IMR-90 (cell line): Measurements from ENCODE around the gene TCEAL3. TPM values are rescaled to one million over a fixed set of nuclear protein-coding genes. Genes with fewer than 3 reads are reported as not detected.

Experiments used
- ATAC-seq: fragments of 200-7000 bp; cut with Tn5 transposase; 2 replicates; pipeline ENCODE4 v1.9.1; 2020; ENCODE audit warnings: low read depth, mild to moderate bottlenecking, moderate library complexity
- BruUV-seq: library from RNA; stranded (reverse); fragments of 400-500 nt; replicated peaks from 2 replicates; lab custom pipeline; 2021; lab: Mats Ljungman, UMichigan
- CTCF ChIA-PET: fragments of 300-600 bp; formaldehyde crosslinking; extraction: SDS; loops from one replicate; lab custom pipeline; 2021; ENCODE audit warnings: antibody characterized with exemption; lab: Yijun Ruan, JAX
- POLR2A ChIA-PET: fragments of 300-600 bp; sonication (Branson Sonifier 250); formaldehyde crosslinking; loops from one replicate; lab custom pipeline; 2022; ENCODE audit warnings: antibody characterized with exemption; ENCODE audit not compliant: unreplicated experiment; lab: Charles Lee
- DNase-seq: peaks from one replicate; pipeline ENCODE4 v3.0.0; 2013
- H2AFZ ChIP-seq: replicated peaks from 2 replicates; pipeline ENCODE3; 2013; ENCODE audit warnings: low read length, mild to moderate bottlenecking; ENCODE audit not compliant: poor library complexity
- H2AK5ac ChIP-seq: 2 replicates; pipeline ENCODE4 v1.6.1; 2013; ENCODE audit warnings: low read depth, low read length, inconsistent platforms
- H2AK9ac ChIP-seq: replicated peaks from 2 replicates; pipeline ENCODE3; 2013; ENCODE audit warnings: mild to moderate bottlenecking, low read depth, low read length, moderate library complexity; ENCODE audit not compliant: poor library complexity
- H2BK120ac ChIP-seq: 2 replicates; pipeline ENCODE4 v1.6.1; 2013; ENCODE audit warnings: low read depth, low read length, inconsistent platforms
- H2BK15ac ChIP-seq: 3 replicates; pipeline ENCODE4 v1.6.1; 2013; ENCODE audit warnings: low read depth, low read length, inconsistent platforms
- H2BK20ac ChIP-seq: 2 replicates; pipeline ENCODE4 v1.6.1; 2013; ENCODE audit warnings: low read depth, mild to moderate bottlenecking, inconsistent platforms, low read length, moderate library complexity
- H2BK5ac ChIP-seq: 2 replicates; pipeline ENCODE4 v1.6.1; 2013; ENCODE audit warnings: mild to moderate bottlenecking, low read depth, low read length, inconsistent platforms; ENCODE audit not compliant: poor library complexity, severe bottlenecking
- H3K14ac ChIP-seq: replicated peaks from 2 replicates; pipeline ENCODE4 v1.6.1; 2013; ENCODE audit warnings: low read depth, low read length, inconsistent platforms
- H3K18ac ChIP-seq: 2 replicates; pipeline ENCODE4 v1.6.1; 2013; ENCODE audit warnings: low read depth, low read length, control low read depth
- H3K23ac ChIP-seq: 2 replicates; pipeline ENCODE4 v1.6.1; 2013; ENCODE audit warnings: low read depth, low read length, inconsistent platforms
- H3K27ac ChIP-seq: 2 replicates; pipeline ENCODE4 v1.5.1; 2013; ENCODE audit warnings: mild to moderate bottlenecking, control low read depth, low read length; ENCODE audit not compliant: insufficient read depth
- H3K27me3 ChIP-seq: 2 replicates; pipeline ENCODE4 v1.6.1; 2013; ENCODE audit warnings: low read length; ENCODE audit not compliant: control insufficient read depth, insufficient read depth
- H3K36me3 ChIP-seq: 2 replicates; pipeline ENCODE4 v1.6.1; 2013; ENCODE audit warnings: low read length, mixed read lengths; ENCODE audit not compliant: control insufficient read depth, insufficient read depth
- H3K4ac ChIP-seq: 2 replicates; pipeline ENCODE4 v1.6.1; 2013; ENCODE audit warnings: low read depth, low read length, inconsistent platforms
- H3K4me1 ChIP-seq: 2 replicates; pipeline ENCODE4 v1.6.1; 2013; ENCODE audit warnings: low read length, mixed read lengths; ENCODE audit not compliant: control insufficient read depth, insufficient read depth
- H3K4me2 ChIP-seq: 2 replicates; pipeline ENCODE4 v1.6.1; 2013; ENCODE audit warnings: low read depth, mild to moderate bottlenecking, control low read depth, low read length, moderate library complexity
- H3K4me3 ChIP-seq: 2 replicates; pipeline ENCODE4 v1.5.1; 2013; ENCODE audit warnings: low read depth, mild to moderate bottlenecking, control low read depth, low read length, moderate library complexity; ENCODE audit not compliant: insufficient read depth
- H3K56ac ChIP-seq: 2 replicates; pipeline ENCODE4 v1.6.1; 2013; ENCODE audit warnings: low read length, inconsistent platforms; ENCODE audit not compliant: insufficient read depth; ENCODE audit errors: extremely low read depth
- H3K79me1 ChIP-seq, 2 experiments: 2 replicates each; pipeline ENCODE4 v1.6.1; 2013; ENCODE audit warnings: low read length in 2 of 2, inconsistent platforms in 1 of 2, low read depth in 1 of 2
- H3K9ac ChIP-seq: 2 replicates; pipeline ENCODE4 v1.6.1; 2013; ENCODE audit warnings: low read depth, low read length, control low read depth
- H3K9me1 ChIP-seq: 2 replicates; pipeline ENCODE4 v1.6.1; 2013; ENCODE audit warnings: low read length, inconsistent platforms; ENCODE audit not compliant: insufficient read depth
- H3K9me3 ChIP-seq: 2 replicates; pipeline ENCODE4 v1.6.1; 2013; ENCODE audit warnings: low read length; ENCODE audit not compliant: control insufficient read depth, insufficient read depth
- H4K20me1 ChIP-seq: 2 replicates; pipeline ENCODE4 v1.6.1; 2013; ENCODE audit warnings: low read length, inconsistent platforms; ENCODE audit not compliant: insufficient read depth
- H4K5ac ChIP-seq: 2 replicates; pipeline ENCODE4 v1.6.1; 2013; ENCODE audit warnings: mild to moderate bottlenecking, low read depth, low read length, control low read depth
- H4K8ac ChIP-seq, 2 experiments: 2 replicates each; pipeline ENCODE4 v1.6.1; 2013; ENCODE audit warnings: low read depth in 2 of 2, low read length in 2 of 2, control low read depth in 1 of 2, inconsistent platforms in 1 of 2
- H4K91ac ChIP-seq: 2 replicates; pipeline ENCODE4 v1.6.1; 2013; ENCODE audit warnings: low read depth, low read length, inconsistent platforms; ENCODE audit not compliant: insufficient read depth
- BHLHE40 ChIP-seq: fragments of 150-350 bp; IDR thresholded peaks from 2 replicates; pipeline ENCODE4 v1.6.1; 2016; ENCODE audit warnings: mild to moderate bottlenecking, low read depth, low read length
- CEBPB ChIP-seq: IDR thresholded peaks from 2 replicates; pipeline ENCODE4 v1.6.1; 2012; ENCODE audit warnings: low read depth, low read length, improper control_type of control experiment
- CHD1 ChIP-seq: IDR thresholded peaks from 2 replicates; pipeline ENCODE4 v1.6.1; 2012; ENCODE audit warnings: low read depth, low read length, improper control_type of control experiment
- FOS ChIP-seq: fragments of 150-350 bp; IDR thresholded peaks from 2 replicates; pipeline ENCODE4 v1.6.1; 2016; ENCODE audit warnings: low read depth, low read length
- MAFK ChIP-seq: IDR thresholded peaks from 2 replicates; pipeline ENCODE4 v1.6.1; 2012; ENCODE audit warnings: low read depth, low read length, improper control_type of control experiment
- MAZ ChIP-seq: IDR thresholded peaks from 2 replicates; pipeline ENCODE4 v1.6.1; 2012; ENCODE audit warnings: low read depth, mild to moderate bottlenecking, low read length, improper control_type of control experiment, moderate library complexity, borderline replicate concordance
- MXI1 ChIP-seq: IDR thresholded peaks from 2 replicates; pipeline ENCODE4 v1.6.1; 2012; ENCODE audit warnings: low read depth, mild to moderate bottlenecking, low read length, moderate library complexity, borderline replicate concordance
- NFE2L2 ChIP-seq: fragments of 150-350 bp; IDR thresholded peaks from 2 replicates; pipeline ENCODE4 v1.6.1; 2016; ENCODE audit warnings: low read depth, mild to moderate bottlenecking, low read length
- POLR2A ChIP-seq: IDR thresholded peaks from 2 replicates; pipeline ENCODE4 v1.6.1; 2012; ENCODE audit warnings: mild to moderate bottlenecking, low read depth, low read length
- RAD21 ChIP-seq: IDR thresholded peaks from 2 replicates; pipeline ENCODE4 v1.6.1; 2012; ENCODE audit warnings: low read length, improper control_type of control experiment
- RCOR1 ChIP-seq: IDR thresholded peaks from 2 replicates; pipeline ENCODE4 v1.6.1; 2012; ENCODE audit warnings: mild to moderate bottlenecking, low read length, improper control_type of control experiment; ENCODE audit not compliant: insufficient replicate concordance
- RFX5 ChIP-seq: IDR thresholded peaks from 2 replicates; pipeline ENCODE4 v1.8.0; 2012; ENCODE audit warnings: low read depth, mild to moderate bottlenecking, low read length, moderate library complexity
- SMC3 ChIP-seq: fragments of 150-350 bp; IDR thresholded peaks from 2 replicates; pipeline ENCODE4 v1.6.1; 2016; ENCODE audit warnings: low read depth, mild to moderate bottlenecking, antibody characterized with exemption, low read length, moderate library complexity
- USF2 ChIP-seq: fragments of 150-350 bp; IDR thresholded peaks from 2 replicates; pipeline ENCODE4 v1.6.1; 2017; ENCODE audit warnings: mild to moderate bottlenecking, antibody characterized with exemption, low read length, low read depth
- WGBS, 2 experiments: methylation state at CpG; one replicate each; pipeline versions ENCODE4 v1.1.5 to v1.1.7; 2013; ENCODE audit warnings: missing lambda C conversion rate in 2 of 2; ENCODE audit not compliant: insufficient read length in 1 of 2; ENCODE audit errors: extremely low coverage in 2 of 2; 5-methylcytosine and 5-hydroxymethylcytosine counted together
- dilution Hi-C: fragments of 300-500 bp; cut with HindIII; formaldehyde crosslinking; loops from one replicate; pipeline ENCODE4 v1.14.3; 2018; ENCODE audit warnings: low sequenced_read_pairs; ENCODE audit not compliant: unreplicated experiment
- in situ Hi-C: fragments of 300-500 bp; cut with MboI; formaldehyde crosslinking; loops from 3 replicates; pipeline ENCODE4 v1.14.3; 2019; ENCODE audit warnings: low sequenced_read_pairs, inconsistent platforms, mixed read lengths
- intact Hi-C: fragments of 100-400 bp; cut with micrococcal nuclease; formaldehyde crosslinking; loops from 2 replicates; pipeline ENCODE4 v1.10.0; 2022
- polyA plus RNA-seq, 3 experiments: library from polyadenylated mRNA; depleted of rRNA; stranded (reverse); fragments of >200 nt; gene quantifications; 2 replicates each; pipeline ENCODE4 v1.2.3, GENCODE V29; 2012; ENCODE audit warnings: low replicate concordance in 1 of 3
- total RNA-seq: library from RNA; depleted of rRNA; stranded (reverse); fragments of >200 nt; gene quantifications from 2 replicates; pipeline ENCODE4 v1.2.3, GENCODE V29; 2012
- TF ChIP-seq, protein P1 (sequence below): fragments of 150-350 bp; IDR thresholded peaks from 2 replicates; pipeline ENCODE4 v1.6.1; 2016; ENCODE audit warnings: low read depth, mild to moderate bottlenecking, low read length, moderate library complexity, borderline replicate concordance
- TF ChIP-seq, protein P2 (sequence below): conservative IDR thresholded peaks from 2 replicates; pipeline ENCODE4 v1.5.1; 2012; ENCODE audit warnings: mild to moderate bottlenecking, low read depth, low read length, improper control_type of control experiment

TCEAL3 gene
- total and polyA plus RNA-seq, 2 of the 4 experiments (the other 2 are of a cell fraction), result 3.2 to 24.2 TPM

- H2BK120ac ChIP-seq, result no peak overlapping the region
- dilution Hi-C loops, result no loop called here
- no peak overlapping the region for H4K91ac ChIP-seq
- H2BK20ac ChIP-seq, result no peak overlapping the region
- POLR2A ChIA-PET, result no interaction called here
- H3K36me3 ChIP-seq, result peaks cover 7% of the 10 kb centered on the region
- no peaks in the 10 kb centered on the region for H4K20me1 ChIP-seq
- DNase-seq (peak; percentile 72), ATAC-seq (peak; percentile 55)
- peaks cover 2 to 28% of the 10 kb centered on the region in 2 experiments; a peak in 2 of 4 replicates for H3K79me1 ChIP-seq
- H3K4me3 ChIP-seq, result no peak overlapping the region
- WGBS, 2 experiments, result no CpG with 5 or more reads among the region's 1 CpG
- peak overlapping the region; percentile 32 for H2BK5ac ChIP-seq
- H3K4ac ChIP-seq, result no peak overlapping the region
- no peak overlapping the region for H4K8ac ChIP-seq
- H3K9me3 ChIP-seq, result no peaks in the 10 kb centered on the region
- no peaks in the 10 kb centered on the region for H3K9me1 ChIP-seq
- CTCF ChIA-PET, result interaction anchor here (0.7 kb wide), 1 partner anchor 97 kb away, joined by 3 read pairs; no protein-coding TSS in a partner anchor
- no peak overlapping the region for H3K56ac ChIP-seq
- peaks cover 3% of the 10 kb centered on the region; the same call in 1 of the 2 replicates for H3K4me1 ChIP-seq
- peak overlapping the region; percentile 81; the same call in 1 of the 2 replicates for H3K4me2 ChIP-seq
- H3K27ac ChIP-seq, result no peak overlapping the region
- no peak overlapping the region for H3K23ac ChIP-seq
- H3K9ac ChIP-seq, result no peak overlapping the region
- in situ Hi-C loops, result no loop called here
- no peak overlapping the region for H2BK15ac ChIP-seq
- H2AK5ac ChIP-seq, result no peak overlapping the region
- no peak overlapping the region for H2AK9ac ChIP-seq
- no peak overlapping the region for H2AFZ ChIP-seq
- intact Hi-C loops, result no loop called here
- H3K14ac ChIP-seq, result no peak overlapping the region
- TF ChIP-seq MAZ, result no peak
- no peak for TF ChIP-seq RFX5
- TF ChIP-seq USF2, result no peak
- TF ChIP-seq MAFK, result no peak
- TF ChIP-seq CEBPB, result no peak
- no peak for TF ChIP-seq MXI1
- no peak for TF ChIP-seq NFE2L2
- no peak for TF ChIP-seq BHLHE40
- no peak for TF ChIP-seq CHD1
- no peak for TF ChIP-seq POLR2A
- no peak for TF ChIP-seq RCOR1
- TF ChIP-seq, protein P1, sequence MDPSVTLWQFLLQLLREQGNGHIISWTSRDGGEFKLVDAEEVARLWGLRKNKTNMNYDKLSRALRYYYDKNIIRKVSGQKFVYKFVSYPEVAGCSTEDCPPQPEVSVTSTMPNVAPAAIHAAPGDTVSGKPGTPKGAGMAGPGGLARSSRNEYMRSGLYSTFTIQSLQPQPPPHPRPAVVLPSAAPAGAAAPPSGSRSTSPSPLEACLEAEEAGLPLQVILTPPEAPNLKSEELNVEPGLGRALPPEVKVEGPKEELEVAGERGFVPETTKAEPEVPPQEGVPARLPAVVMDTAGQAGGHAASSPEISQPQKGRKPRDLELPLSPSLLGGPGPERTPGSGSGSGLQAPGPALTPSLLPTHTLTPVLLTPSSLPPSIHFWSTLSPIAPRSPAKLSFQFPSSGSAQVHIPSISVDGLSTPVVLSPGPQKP, result no peak
- TF ChIP-seq RAD21, result no peak
- TF ChIP-seq SMC3, result no peak
- no peak for TF ChIP-seq FOS
- TF ChIP-seq, protein P2, sequence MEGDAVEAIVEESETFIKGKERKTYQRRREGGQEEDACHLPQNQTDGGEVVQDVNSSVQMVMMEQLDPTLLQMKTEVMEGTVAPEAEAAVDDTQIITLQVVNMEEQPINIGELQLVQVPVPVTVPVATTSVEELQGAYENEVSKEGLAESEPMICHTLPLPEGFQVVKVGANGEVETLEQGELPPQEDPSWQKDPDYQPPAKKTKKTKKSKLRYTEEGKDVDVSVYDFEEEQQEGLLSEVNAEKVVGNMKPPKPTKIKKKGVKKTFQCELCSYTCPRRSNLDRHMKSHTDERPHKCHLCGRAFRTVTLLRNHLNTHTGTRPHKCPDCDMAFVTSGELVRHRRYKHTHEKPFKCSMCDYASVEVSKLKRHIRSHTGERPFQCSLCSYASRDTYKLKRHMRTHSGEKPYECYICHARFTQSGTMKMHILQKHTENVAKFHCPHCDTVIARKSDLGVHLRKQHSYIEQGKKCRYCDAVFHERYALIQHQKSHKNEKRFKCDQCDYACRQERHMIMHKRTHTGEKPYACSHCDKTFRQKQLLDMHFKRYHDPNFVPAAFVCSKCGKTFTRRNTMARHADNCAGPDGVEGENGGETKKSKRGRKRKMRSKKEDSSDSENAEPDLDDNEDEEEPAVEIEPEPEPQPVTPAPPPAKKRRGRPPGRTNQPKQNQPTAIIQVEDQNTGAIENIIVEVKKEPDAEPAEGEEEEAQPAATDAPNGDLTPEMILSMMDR, result no peak
- H3K18ac ChIP-seq, result no peak overlapping the region
- BruUV-seq, result no TSS peak
- no peaks in the 10 kb centered on the region for H3K27me3 ChIP-seq
- H4K5ac ChIP-seq, result no peak overlapping the region
Observed at GRCh38 chrX:103613362-103613890, 5.7 kb downstream of the TCEAL3 start.
